ENCODE data around the gene SPOCK1. TPM values are rescaled to one million over a fixed set of nuclear protein-coding genes. Genes with fewer than 3 reads are reported as not detected.

SPOCK1 gene
- total RNA-seq, 1 experiment from 2014 or later, result 58.9 TPM

DNA sequence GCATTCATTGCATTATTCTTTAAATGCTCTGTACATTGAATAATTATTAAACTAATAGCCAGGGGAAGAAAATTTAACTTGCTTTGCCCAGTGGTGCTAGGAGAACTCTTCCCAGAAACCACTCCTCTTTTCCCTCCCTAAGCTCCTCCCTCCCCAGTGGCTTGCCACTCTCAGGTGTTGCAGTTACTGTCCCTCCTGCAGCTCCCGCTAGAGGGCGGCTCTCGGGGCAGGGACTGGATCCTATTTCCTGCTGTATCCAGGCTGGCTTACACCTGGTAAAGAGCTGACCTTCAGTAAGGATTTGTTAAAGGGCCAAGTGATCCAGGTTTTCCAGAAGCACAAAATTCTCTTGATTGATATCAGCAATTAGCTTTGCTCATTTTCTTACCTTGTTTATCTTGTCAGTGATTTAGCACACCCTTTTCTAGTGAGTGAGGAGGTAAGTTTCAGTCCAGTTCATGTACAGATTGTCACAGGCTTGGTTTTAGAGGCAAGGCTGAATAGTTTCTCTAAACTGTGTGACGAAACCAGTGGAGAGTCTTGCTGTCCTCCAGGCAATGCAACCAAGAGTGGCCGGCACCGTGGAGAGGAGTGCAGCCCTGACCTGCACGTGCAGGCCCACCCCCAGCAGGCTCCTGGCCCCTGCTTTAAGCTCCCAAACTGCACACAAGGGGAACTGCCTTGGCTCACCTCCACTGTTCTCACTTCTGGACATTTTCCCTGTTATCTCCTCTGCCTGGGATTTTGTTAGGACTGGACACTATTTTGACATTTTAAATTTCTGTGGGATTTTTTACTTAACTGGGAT is 423.8 kb downstream of the SPOCK1 start:
- DNase-seq (ENCODE audit: low read depth), result peak; percentile 39

DNA sequence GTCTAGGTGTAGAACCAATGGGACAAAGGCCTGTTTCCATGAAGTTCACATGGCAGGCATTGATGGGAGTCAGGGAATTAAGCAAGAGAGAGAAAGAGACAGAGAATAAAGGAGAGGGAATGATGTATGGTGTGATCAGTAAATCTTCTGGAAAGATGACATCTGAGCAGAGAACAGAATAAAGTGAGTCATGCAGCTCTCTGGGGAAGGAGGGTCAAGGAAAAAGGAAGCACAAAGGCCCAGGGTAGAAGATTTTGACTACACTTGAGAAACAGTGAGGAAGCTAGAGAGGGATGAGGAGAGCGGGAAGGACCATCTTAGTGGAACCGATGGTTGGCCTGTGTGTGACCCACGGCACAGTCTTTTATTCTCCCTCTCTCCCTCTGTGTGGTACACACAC is 425.9 kb downstream of the SPOCK1 start:
- peak; percentile 52 for DNase-seq (ENCODE audit: low read depth)

DNA sequence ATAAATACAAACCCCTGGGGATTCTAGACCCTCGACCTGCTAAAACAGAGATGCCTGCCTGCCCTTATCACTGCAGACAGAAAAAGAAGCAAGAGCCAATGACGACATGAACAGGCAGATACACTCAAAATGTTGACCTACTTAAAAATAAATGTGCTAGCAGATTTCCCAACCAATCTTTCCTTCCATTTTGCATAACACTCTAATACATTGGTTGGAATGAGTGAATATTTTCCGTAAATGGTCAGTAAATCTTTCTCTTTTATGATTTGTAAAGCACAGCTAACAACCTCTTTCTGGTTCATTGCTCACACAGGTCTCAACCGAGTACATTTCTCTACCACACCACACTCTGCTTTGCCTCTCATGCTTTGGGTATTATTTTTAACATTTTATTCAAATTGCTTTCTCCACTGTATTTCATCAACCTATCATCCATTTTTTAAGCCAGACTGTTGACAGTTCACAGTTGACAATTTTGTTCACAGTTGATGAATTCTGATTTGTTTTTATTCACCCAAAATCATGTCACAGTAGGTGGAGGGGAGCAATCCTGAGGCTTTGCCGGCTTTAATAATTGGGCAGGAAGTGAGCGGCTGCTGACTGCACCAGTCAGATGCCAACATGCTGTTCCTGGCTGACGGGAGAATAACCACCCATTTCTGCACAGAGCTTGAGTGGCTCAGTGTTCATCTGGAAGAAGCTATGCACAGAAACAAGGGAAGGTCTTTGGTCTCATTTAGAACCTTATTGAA is 426.6 kb downstream of the SPOCK1 start:
- peak; percentile 17 for DNase-seq (ENCODE audit: low read depth)

DNA sequence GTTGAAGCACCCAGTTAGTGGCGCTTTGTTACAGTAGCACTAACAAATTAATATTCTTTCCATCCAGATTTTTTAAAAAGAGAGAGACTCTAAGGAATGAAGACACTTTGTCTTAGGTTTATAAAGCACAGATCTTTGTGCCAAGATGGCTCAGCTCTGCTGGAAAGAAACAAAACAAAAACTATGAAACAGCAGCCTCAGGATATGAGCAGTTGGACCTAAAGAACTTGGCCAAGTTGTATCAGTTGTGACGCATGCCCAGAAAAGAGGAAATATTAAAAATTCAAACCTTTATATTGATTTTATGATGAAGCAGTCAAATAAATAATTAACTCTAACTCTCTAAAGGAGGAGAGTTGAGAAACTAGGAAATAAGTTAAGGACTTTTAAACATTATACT is 427.2 kb downstream of the SPOCK1 start:
- DNase-seq (ENCODE audit: low read depth), result no peak

DNA sequence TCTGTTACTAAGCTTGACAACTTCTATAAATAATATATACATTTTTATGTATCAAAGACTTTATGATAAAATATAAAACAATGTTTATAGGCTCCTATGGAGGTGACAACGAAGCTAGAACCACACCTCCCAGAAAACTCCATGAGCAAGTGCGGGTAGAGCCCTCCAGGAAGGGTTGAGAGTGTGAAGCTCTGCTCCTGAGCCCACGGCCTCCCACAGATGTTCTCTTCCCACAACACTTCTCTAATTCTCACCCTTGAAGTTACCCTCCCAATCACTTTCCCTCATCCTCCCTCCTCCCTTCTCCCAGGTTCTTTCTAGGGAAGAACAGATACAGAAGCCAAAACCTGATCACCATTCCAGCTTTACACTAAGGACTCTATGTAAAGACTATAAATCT is 427.6 kb downstream of the SPOCK1 start:
- no peak for DNase-seq (ENCODE audit: low read depth)

DNA sequence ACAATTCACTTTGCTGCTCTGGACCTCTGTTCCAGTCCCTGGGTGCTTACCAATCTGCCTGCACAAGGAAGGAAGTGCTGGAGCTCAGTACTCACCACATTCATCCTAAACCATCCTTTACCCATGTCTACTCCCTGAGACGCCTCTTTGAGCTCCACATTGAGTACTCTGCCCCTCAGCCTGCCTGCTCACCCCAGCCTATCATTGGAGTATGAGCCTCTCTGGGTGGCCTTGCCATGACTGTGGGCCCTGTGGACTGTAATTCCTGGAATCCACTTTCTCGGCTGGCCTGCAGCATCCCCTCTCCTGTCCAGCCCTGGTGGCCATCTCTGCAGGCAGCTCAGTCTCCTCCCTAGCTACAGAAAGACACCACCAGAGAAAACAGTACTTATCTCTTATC is 428.6 kb downstream of the SPOCK1 start:
- no peak for DNase-seq (ENCODE audit: low read depth)

DNA sequence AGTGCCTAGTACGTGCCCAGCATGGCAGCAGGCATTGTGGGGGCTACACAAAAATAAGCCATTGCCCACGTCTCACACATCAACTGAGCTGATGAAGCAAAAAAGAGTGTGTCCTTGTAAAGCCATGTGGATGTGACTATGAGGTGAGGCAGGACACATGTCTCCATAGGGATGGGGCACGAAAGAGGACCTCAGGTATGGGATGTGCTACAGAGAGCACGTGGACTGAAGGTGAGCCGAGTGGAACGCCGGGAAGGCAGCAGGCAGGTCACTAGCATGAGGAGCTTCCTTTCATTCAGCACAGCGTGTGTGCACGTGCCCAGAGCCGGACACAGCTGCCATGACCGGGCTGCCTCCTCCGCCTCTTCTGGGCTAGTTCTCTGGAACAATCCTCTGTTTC is 429.8 kb downstream of the SPOCK1 start:
- DNase-seq (ENCODE audit: low read depth), result no peak

DNA sequence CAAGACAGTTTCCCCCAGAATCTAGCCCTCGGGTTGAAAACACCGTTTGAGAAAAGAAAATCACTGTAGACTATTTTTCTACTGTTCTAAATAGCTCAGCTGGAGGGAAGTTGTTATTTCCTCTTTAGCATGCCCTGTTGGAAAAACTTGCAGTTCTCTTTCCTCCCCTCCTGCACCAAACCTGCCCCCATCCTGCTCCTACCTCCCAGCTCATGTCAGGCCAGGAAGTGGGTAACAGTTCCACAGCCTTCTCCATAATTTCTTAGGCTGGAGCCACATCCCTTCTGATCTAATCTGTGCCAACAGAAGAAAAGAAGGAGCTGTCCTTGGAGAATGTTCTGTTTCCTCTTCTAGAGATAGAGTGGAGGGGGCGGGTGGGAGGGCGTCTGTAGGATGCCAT is 437.7 kb downstream of the SPOCK1 start:
- no peak for DNase-seq (ENCODE audit: low read depth)

DNA sequence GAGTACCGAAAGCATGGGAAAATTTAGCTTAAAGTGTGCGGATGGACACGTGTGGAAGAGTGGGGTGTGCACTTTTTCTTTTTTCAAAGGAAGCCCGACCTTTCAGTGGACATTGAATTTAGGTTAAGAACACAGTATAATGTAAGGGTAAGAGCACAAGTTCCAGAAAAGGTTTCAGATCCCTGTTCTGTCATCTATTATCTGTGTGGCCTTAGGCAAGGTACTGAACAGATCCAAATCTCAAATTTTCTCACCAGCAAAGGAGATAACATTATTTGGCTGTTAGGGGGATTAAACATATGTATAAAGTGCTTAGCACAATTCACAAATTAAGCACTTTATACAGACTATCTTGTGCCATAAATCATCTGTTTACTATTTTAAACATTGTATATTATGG is 441.0 kb downstream of the SPOCK1 start:
- DNase-seq (ENCODE audit: low read depth), result no peak

DNA sequence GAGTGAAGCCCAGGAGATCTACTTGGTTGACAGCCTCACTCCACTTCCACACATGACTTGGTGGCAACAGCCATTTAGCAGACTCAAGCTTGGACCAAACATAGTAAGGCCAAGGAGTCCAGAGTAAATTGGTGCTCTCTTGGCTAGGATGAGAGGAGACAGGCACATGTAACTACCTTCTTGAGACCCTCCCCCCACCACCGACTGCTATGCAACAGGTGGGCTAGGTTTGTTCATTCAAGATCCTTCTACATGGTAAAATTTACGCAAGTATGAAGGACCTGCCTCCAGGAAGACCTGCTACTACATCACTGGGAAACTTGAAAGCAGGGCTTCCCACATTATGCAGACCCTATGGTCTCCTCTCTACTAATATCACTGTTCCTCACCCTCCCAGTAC is 442.4 kb downstream of the SPOCK1 start:
- DNase-seq (ENCODE audit: low read depth), result no peak

DNA sequence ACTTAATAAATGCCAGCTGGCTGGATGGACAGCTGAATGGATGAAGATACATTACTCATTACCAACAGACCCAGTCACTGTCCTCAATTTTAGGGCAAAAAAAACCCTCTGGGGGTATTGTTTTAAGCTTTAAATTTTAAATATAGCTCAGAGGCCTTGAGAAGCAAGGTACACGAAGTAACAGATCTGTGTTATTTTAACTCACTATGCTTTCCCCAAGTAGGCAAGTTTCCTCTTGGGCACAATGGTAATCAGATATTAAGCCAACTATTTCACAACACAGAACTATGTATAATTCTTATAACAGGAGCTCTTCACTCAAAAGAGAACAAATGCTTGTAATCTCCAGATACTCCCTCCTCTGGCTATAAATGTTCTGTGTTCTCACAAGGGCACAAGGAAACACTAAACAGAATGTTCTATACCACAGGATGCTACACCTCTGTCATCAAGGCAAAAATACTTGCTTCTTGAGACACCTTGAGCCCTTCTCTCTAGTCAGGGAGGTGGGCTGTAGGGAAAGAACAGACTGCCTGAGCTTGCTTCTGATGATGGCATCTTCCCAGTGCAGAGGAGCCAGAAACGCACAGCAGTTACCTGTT is 443.8 kb downstream of the SPOCK1 start:
- DNase-seq (ENCODE audit: low read depth), result no peak

DNA sequence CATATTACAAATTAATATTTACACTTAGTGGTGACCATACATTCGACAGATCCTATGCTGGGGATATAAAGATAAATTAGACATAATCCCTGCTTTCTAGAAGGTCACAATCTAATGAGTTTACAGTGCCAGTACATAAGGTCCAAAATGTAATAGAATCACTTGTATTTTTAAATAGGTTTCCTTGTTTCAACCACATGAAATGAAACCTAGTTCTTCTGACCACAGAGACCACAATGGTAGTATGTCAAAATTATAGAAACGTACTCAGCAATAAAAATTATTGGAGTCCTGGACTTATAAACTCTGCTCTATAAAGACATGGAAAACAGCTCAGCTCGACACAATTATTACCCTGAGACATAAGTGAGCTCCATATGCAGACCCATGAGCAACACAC is 444.3 kb downstream of the SPOCK1 start:
- DNase-seq (ENCODE audit: low read depth), result no peak

DNA sequence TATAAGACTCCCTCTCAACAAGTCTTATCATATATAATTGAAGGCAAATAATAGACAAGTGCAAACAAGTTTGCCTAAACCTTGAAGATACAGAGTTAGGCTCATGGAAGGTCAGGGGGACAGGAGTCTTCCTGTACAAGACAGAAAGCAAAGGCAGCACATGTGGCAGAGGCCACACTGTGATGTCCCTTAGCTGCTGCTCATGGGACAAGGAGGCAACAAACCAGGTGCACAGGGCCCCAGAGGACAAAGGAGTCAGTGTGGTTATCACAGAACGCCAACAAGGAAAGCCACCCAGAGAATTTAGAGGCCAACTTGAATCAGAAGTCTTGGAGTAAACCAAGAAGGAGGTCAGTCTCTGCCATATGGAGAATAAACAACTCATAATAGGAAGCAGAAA is 444.8 kb downstream of the SPOCK1 start:
- no peak for DNase-seq (ENCODE audit: low read depth)

DNA sequence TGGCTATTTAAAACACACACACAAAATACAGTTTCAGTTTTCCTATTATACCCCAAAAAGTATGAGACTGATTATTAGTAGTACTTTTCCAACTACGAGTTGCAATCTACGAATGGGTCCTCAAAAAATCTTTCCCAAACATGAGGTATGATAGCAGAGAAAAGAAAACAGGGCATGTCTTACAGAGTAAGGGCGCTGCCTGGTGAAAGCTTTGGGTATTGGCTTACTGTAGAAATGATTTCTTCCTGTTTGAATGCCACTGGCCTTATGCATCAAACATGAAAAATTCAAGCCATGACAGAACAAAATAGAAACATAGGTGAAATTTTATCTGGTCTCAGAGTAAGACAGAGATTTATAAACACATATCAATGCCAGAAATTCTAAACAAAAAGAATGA is 448.0 kb downstream of the SPOCK1 start:
- DNase-seq (ENCODE audit: low read depth), result peak; percentile 22

DNA sequence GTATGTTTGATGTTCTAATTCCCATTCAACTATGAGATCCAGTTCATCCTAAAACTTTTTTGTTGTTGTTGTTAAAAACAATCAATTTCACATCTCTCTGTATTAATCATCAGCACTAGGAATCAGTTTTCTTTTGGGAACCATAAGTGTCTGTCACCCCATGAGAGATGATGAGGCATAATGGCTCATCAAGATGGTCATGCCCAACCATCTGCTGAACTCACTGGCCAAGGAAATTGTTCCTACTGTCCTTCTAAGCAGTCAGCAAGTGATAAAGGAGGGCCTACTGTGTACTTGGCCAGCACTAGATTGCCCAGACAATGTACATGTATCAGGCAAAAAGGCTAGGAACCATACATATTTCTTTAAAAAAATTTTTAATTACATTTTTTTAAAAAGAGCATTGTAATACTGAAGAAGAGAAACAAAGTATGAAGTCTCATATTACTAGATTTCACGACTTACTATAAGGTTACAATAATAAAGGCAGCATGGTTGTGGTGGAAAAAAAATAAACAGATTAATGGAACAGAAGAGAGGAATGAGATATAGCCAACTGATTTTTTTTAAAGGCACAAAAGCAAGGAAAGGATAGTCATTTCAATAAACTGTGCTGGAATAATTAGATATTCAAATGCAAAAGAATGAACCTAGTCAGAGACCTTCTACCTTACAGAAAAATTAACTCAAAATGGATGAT is 458.3 kb downstream of the SPOCK1 start:
- no peak for DNase-seq (ENCODE audit: low read depth)

DNA sequence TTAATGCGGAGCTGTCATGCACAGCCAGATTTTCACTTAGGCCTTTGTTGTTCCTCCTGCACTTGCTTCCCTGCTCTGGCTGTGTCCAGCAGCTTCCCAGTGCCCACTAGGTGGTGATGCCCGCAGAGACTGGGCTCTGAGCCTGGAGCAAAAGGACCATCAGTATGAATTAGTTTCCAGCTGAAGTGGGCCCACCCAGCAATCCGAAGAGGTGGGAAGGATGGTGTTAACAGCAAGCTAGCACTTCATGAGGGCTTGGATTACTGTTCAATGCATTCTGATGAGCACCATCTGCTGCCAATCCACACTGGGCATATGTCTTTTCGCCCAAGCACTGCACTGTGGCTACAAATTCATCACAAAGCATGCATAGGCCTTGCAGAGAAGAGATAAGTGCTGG is 459.1 kb downstream of the SPOCK1 start:
- DNase-seq (ENCODE audit: low read depth), result no peak

DNA sequence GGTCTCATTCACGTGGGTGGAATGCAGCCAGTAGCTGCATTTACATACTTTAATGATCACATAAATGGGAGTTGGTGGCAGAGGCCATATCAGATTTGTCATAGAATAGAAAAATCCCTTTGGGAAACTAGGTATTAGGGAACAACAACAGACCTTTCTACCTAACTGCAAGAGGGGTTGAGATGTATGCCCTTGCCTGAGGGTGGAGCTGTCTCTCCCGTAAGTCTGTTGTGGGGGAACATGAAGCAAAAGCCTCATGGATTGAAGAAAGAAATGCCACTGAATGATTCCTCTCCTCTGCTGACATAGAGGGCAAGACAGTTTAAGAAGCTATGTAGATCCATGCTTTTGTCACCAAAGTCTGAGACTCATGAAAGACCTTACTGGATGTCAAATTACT is 461.3 kb downstream of the SPOCK1 start:
- no peak for DNase-seq (ENCODE audit: low read depth)

DNA sequence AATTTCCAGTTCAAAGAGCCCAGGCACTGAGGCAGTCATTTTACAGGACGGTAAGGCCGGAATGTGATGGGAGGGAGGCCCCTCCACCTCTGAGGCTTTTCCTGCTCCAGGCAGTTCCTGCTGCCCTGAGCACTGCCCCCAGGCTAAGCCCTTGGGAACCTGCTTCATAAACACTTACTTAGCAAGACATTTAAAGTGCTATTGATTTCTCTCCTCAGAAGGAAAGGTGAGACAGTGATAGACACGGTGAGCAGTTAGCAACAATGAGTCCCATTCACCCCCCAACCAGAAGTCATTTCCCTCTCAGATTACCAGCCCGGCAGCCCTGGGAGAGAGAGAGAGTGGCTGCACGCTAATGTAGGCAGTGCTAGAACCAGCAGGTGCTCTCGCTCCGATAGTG is 462.5 kb downstream of the SPOCK1 start:
- no peak for DNase-seq (ENCODE audit: low read depth)

DNA sequence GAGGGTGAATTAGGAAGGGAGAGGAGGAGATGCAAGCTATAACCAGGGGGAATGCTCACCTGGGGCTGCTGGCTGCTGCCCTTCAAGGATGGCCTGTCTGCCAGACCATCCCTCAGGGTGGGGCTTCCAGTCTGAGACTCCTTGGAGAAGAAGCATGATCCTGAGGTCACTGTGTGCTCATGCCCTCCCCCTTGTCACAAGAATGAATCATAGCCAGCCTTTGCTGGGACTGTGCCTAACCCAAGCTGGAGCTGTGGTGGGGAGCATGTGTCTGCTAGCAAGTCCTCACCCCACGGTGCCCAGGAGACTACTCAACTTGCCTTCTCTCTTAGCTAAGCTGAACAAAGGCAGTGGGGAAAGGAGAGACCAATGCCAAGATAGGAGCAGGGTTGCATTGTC is 463.6 kb downstream of the SPOCK1 start:
- peak; percentile 31 for DNase-seq (ENCODE audit: low read depth)

DNA sequence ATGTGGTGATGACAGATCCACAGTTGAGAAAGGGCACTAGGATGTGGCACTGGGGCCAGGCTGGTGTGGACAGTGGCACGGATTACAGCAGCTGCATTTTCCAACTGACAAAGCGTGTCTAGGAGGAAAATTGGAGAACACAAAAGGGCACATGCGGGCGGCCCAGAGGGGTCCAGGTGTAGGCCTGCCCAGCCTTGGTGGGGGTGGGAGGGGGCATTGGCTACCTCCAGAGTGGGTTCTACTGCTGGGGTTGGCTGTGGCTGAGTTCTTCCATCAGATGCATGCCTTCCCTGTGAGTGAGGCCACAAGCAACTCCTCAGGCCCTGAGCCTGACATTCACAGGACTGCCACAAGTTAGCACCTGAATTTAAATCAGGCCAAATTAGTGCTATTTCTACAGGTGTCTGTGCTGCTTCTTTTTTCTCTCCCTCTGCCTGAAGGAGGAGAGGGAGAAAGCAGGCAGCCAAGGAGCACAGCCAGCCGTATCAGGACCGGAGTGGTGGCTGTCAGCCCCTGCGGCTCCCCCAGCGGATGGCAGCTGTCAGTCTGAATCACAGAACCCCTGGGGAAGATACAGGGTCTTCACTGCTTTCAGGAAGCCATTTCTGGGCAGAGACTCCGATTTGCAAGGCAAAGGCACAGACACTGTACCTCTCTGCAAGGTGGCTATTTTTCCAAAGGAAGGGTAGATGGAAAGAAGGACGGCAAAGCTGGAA is 464.2 kb downstream of the SPOCK1 start:
- no peak for DNase-seq (ENCODE audit: low read depth)

DNA sequence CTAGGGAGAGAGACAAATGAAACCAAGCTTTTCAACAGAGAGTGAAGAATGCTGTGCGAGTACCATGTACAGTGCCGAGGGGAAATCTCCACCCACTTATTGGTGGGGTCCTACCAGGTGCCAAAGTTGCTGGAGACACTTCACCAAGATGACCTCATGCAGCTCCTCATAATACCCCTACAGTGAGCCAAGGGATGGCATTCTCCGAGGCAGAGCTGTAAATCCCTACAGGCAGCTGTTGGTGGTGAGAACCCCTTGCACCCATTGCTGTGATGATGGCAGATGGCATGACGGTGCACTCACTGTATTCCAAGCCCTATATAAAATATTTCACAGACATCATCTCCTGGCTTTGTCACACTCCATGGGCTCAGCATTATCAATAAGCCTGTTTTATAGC is 464.9 kb downstream of the SPOCK1 start:
- no peak for DNase-seq (ENCODE audit: low read depth)

DNA sequence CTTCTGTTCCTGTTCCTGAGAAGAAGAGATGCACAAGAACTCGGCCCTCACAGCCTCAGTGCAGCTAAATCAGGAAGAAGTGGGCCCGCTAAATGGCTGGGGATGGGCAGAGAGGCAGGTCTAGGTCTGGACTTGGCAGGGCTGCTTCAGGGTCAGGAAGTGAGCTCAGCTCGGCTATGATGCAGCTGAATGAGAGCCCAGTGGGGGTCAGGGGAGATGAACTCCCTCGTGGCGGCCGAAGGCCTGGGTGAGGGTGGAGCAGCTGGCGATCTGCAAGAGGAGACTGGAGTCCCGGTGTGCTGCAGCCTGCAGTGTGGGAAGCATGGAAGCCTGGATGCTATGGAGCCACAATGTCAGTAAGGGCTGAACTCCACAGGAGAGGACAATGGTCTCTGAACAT is 466.2 kb downstream of the SPOCK1 start:
- DNase-seq (ENCODE audit: low read depth), result peak; percentile 37

All from RPMI7951 (cell line).